Measurements from ENCODE around the gene TBC1D24. TPM values are rescaled to one million over a fixed set of nuclear protein-coding genes. Genes with fewer than 3 reads are reported as not detected.

The TBC1D24 gene
- polyA plus RNA-seq, 1 of the 3 experiments (the other 2 are of a cell fraction), result 6.7 TPM

- Histone ChIP-seq H3K9ac (no peak overlapping the region), H3K79me2 (ENCODE audit: insufficient read depth) (0 out of 2 replicates have a peak, but pooled peaks cover 2% of the 10 kb centered on the region), H3K9me2 (no peaks in the 10 kb centered on the region), H3K9me3 (no peaks in the 10 kb centered on the region), H3K27ac (ENCODE audit: low read depth in 2 of 2, low read length in 1 of 2) (peak overlapping the region in 1 of 2 experiments; percentile 97; a peak in 2 of 4 replicates), H2AFZ (ENCODE audit: low read depth) (no peak overlapping the region), H3K36me3 (replicated peaks in 1 of 2; ENCODE audit: control insufficient read depth in 1 of 2, insufficient read depth in 2 of 2, low read length in 1 of 2) (no peaks in the 10 kb centered on the region), H3K4me2 (no peak overlapping the region), H3F3A (replicated peaks; ENCODE audit: insufficient read depth) (peaks cover 11% of the 10 kb centered on the region), H3K4me3 (ENCODE audit: low read depth in 2 of 2, low read length in 1 of 2) (no peak overlapping the region), H3K27me3 (ENCODE audit: insufficient read depth) (no peaks in the 10 kb centered on the region), H3K4me1 (ENCODE audit: control insufficient read depth in 1 of 2, insufficient read depth in 2 of 2, low read depth in 1 of 2, low read length in 1 of 2) (peaks cover 6 to 65% of the 10 kb centered on the region in 2 experiments; a peak in 3 of 4 replicates), H4K20me1 (ENCODE audit: insufficient read depth) (no peaks in the 10 kb centered on the region)
- ChIA-PET POLR2A (interaction anchor here (0.6 to 4.6 kb wide), 6 partner anchors 10 to 987 kb away, joined by 3 to 44 read pairs (median 13); partner anchors contain the start of gene TEDC2), CTCF (interaction anchor here (1.6 to 3.6 kb wide), 7 partner anchors 11 to 275 kb away, joined by 3 to 32 read pairs (median 9); partner anchors contain the start of genes CCNF and TEDC2)
- TF ChIP-seq USF1 (IDR thresholded peaks at IDR 0.05; ENCODE audit: borderline replicate concordance, low read depth) (no peak), GATA2 (CRISPR knock-in tag; IDR thresholded peaks at IDR 0.05) (no peak), MXI1 (IDR thresholded peaks at IDR 0.05; ENCODE audit: low read depth, low read length) (no peak), ZBTB33 (IDR thresholded peaks at IDR 0.05; ENCODE audit: borderline replicate concordance, low read depth) (no peak), MAX (IDR thresholded peaks at IDR 0.05; ENCODE audit: low read depth) (no peak), REST (IDR thresholded peaks at IDR 0.05; ENCODE audit: low read depth, low read length) (no peak)
- 88% methylated on average over 5 of the region's 7 CpGs for WGBS (ENCODE audit: low lambda C conversion rate)
- no peak for DNase-seq
These were observed 4.7 kb upstream of the TBC1D24 start for GRCh38 chr16:2470234-2470601.

GRCh38 chr16:2470603-2471015, 4.3 kb upstream of the TBC1D24 start:
- DNase-seq, result no peak

More at GRCh38 chr16:2470603-2471015, 4.3 kb upstream of the TBC1D24 start:
- Histone ChIP-seq H2AFZ (ENCODE audit: low read depth) (no peak overlapping the region), H3K36me3 (replicated peaks in 1 of 2; ENCODE audit: control insufficient read depth in 1 of 2, insufficient read depth in 2 of 2, low read length in 1 of 2) (no peaks in the 10 kb centered on the region), H3K9me3 (no peaks in the 10 kb centered on the region), H3K9ac (no peak overlapping the region), H3K4me3 (ENCODE audit: low read depth in 2 of 2, low read length in 1 of 2) (peak overlapping the region in 1 of 2 experiments; percentile 9; a peak in 1 of 4 replicates), H3F3A (replicated peaks; ENCODE audit: insufficient read depth) (peaks cover 7% of the 10 kb centered on the region), H4K20me1 (ENCODE audit: insufficient read depth) (no peaks in the 10 kb centered on the region), H3K27ac (ENCODE audit: low read depth in 2 of 2, low read length in 1 of 2) (peak overlapping the region in 1 of 2 experiments; percentile 97; a peak in 2 of 4 replicates), H3K4me2 (no peak overlapping the region; the same call in 1 of the 2 replicates), H3K4me1 (ENCODE audit: control insufficient read depth in 1 of 2, insufficient read depth in 2 of 2, low read depth in 1 of 2, low read length in 1 of 2) (peaks cover 6 to 66% of the 10 kb centered on the region in 2 experiments; a peak in 3 of 4 replicates), H3K79me2 (ENCODE audit: insufficient read depth) (peaks cover 2% of the 10 kb centered on the region; the same call in 1 of the 2 replicates), H3K27me3 (ENCODE audit: insufficient read depth) (no peaks in the 10 kb centered on the region), H3K9me2 (no peaks in the 10 kb centered on the region)
- POLR2A ChIA-PET, result interaction anchor here (0.6 to 4.6 kb wide), 6 partner anchors 10 to 987 kb away, joined by 3 to 44 read pairs (median 13); partner anchors contain the start of gene TEDC2
- TF ChIP-seq PBX3 (IDR thresholded peaks at IDR 0.05) (no peak), FOXJ3 (CRISPR knock-in tag; IDR thresholded peaks at IDR 0.05) (0 out of 2 replicates have a peak, but pooled peaks have one; percentile 31)
- WGBS (ENCODE audit: low lambda C conversion rate), result 90% methylated on average over 4 of the region's 9 CpGs
- CTCF ChIA-PET, result interaction anchor here (0.8 to 3.6 kb wide), 6 partner anchors 13 to 276 kb away, joined by 3 to 32 read pairs (median 6); no protein-coding TSS in a partner anchor
